Measurements from ENCODE around the gene NPM3. TPM values are rescaled to one million over a fixed set of nuclear protein-coding genes. Genes with fewer than 3 reads are reported as not detected.
"Not testable (repeated sequence)": the region's sequence is repeated elsewhere in the genome, so short reads cannot be mapped to it uniquely, and the experiment has no call there.

The NPM3 gene
- total and polyA plus RNA-seq, 5 donors from 2014 or later, result 3.1 to 7.3 (median 3.1) TPM

DNA sequence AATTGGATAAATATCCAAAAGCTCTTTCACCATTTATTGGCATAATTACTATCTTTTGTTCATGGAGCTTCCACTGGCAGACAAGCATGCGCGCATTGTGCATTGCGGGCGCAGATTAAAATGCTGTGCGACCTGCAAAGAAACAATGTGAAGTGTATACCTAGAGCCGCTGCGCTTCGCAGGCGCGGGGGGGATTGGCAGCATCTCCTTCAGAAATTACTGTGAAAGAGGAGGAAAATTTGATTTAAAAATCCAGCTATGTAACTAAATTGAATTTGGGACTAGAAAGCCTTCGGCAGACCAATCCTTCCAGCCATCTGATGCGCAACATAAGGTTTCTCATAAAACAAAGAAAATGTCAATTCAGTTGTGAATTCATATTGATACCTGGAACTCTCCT lies 10.3 kb upstream of the NPM3 start:
- no peak overlapping the region for H3K27ac Mint-ChIP-seq
- peaks cover 36% of the 10 kb centered on the region for H3K36me3 Mint-ChIP-seq
- H3K27ac ChIP-seq (ENCODE audit: insufficient read depth, low read length, poor library complexity, severe bottlenecking), result no peak overlapping the region
- H3K36me3 ChIP-seq (ENCODE audit: control insufficient read depth, insufficient read depth, low read length), result peaks cover 93% of the 10 kb centered on the region
- H3K4me1 Mint-ChIP-seq, result peaks cover 20 to 35% (median 23%) of the 10 kb centered on the region in 4 donors
- H3K4me3 ChIP-seq (ENCODE audit: low read depth, low read length), result no peak overlapping the region
- H3K9me3 ChIP-seq (ENCODE audit: control insufficient read depth in 2 of 2, low read length in 2 of 2), result no peaks in the 10 kb centered on the region
- H3K4me3 Mint-ChIP-seq, result no peak overlapping the region
- H3K27me3 ChIP-seq (ENCODE audit: control insufficient read depth, insufficient read depth, low read length), result no peaks in the 10 kb centered on the region
- ATAC-seq (ENCODE audit: low read depth in 2 of 2) (no peak), DNase-seq (no peak)
- H3K4me1 ChIP-seq (ENCODE audit: control insufficient read depth, insufficient read depth, low read length, poor library complexity, severe bottlenecking), result no peaks in the 10 kb centered on the region
- no peaks in the 10 kb centered on the region for H3K27me3 Mint-ChIP-seq
- no peaks in the 10 kb centered on the region for H3K9me3 Mint-ChIP-seq

DNA sequence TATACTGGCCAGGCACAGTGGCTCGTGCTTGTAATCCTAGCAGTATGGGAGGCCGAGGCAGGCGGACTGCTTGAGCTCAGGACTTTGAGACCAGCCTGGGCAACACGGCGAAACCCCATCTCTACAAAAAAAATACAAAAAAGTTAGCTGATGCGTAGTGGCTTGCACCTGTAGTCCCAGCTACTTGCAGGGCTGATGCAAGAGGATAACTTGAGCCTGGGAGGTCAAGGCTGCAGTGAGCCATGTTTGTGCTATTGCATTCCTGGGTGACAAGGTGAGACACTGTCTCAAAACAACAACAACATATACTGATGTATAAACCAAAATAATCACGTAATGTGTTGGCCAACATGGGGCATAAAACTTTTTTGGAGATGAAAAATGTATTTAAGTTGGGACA lies 6.4 kb upstream of the NPM3 start:
- no peak overlapping the region for H3K27ac ChIP-seq (ENCODE audit: insufficient read depth, low read length, poor library complexity, severe bottlenecking)
- no peaks in the 10 kb centered on the region for H3K9me3 Mint-ChIP-seq
- ATAC-seq (ENCODE audit: low read depth in 2 of 2) (no peak), DNase-seq (no peak)
- H3K4me1 ChIP-seq (ENCODE audit: control insufficient read depth, insufficient read depth, low read length, poor library complexity, severe bottlenecking), result peaks cover 2% of the 10 kb centered on the region
- H3K36me3 Mint-ChIP-seq, result peaks cover 33% of the 10 kb centered on the region
- no peaks in the 10 kb centered on the region for H3K9me3 ChIP-seq (ENCODE audit: control insufficient read depth in 2 of 2, low read length in 2 of 2)
- H3K4me3 ChIP-seq (ENCODE audit: low read depth, low read length), result no peak overlapping the region
- peaks cover 3 to 29% (median 17%) of the 10 kb centered on the region in 4 donors for H3K4me1 Mint-ChIP-seq
- peaks cover 87% of the 10 kb centered on the region for H3K36me3 ChIP-seq (ENCODE audit: control insufficient read depth, insufficient read depth, low read length)
- peak overlapping the region in 1 of 4 donors; percentile 27 for H3K4me3 Mint-ChIP-seq
- H3K27me3 Mint-ChIP-seq, result no peaks in the 10 kb centered on the region
- no peaks in the 10 kb centered on the region for H3K27me3 ChIP-seq (ENCODE audit: control insufficient read depth, insufficient read depth, low read length)
- peak overlapping the region in 1 of 3 donors; percentile 5 for H3K27ac Mint-ChIP-seq

- Mint-ChIP-seq H3K36me3 (peaks cover 29% of the 10 kb centered on the region), H3K27ac (peak overlapping the region in 1 of 3 donors; percentile 48), H3K4me1 (peaks cover 6 to 29% (median 19%) of the 10 kb centered on the region in 4 donors)
- not testable (repeated sequence) for ATAC-seq (ENCODE audit: low read depth in 2 of 2); H3K9me3 ChIP-seq (ENCODE audit: control insufficient read depth in 2 of 2, low read length in 2 of 2); DNase-seq; H3K27me3 ChIP-seq (ENCODE audit: control insufficient read depth, insufficient read depth, low read length); H3K4me3 ChIP-seq (ENCODE audit: low read depth, low read length); H3K27ac ChIP-seq (ENCODE audit: insufficient read depth, low read length, poor library complexity, severe bottlenecking); H3K4me3 Mint-ChIP-seq; H3K9me3 Mint-ChIP-seq; H3K4me1 ChIP-seq (ENCODE audit: control insufficient read depth, insufficient read depth, low read length, poor library complexity, severe bottlenecking); H3K27me3 Mint-ChIP-seq
- peaks cover 85% of the 10 kb centered on the region for H3K36me3 ChIP-seq (ENCODE audit: control insufficient read depth, insufficient read depth, low read length)
Observed at GRCh38 chr10:101789231-101789630, 6.0 kb upstream of the NPM3 start.

DNA sequence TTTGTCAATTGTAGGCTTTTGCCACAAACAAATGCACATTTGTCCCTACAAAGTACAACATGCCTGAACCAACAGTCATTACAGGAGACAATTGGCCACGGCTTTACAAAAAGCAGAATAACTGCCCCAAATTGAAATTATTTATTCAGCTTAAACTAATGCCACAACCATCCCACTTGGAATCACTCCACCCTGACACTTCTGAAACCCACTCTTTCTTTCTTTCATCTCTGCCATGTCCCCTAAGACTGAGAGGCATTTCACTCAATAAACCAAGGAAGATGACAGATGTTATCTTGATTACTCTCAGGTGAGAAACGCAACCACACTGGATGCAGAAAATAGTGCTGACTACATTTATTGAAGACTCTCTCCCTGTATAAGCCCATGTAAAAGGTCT lies 2.6 kb upstream of the NPM3 start:
- Histone ChIP-seq H3K27me3 (ENCODE audit: control insufficient read depth, insufficient read depth, low read length) (no peaks in the 10 kb centered on the region), H3K36me3 (ENCODE audit: control insufficient read depth, insufficient read depth, low read length) (peaks cover 55% of the 10 kb centered on the region), H3K4me3 (ENCODE audit: low read depth, low read length) (no peak overlapping the region), H3K9me3 (ENCODE audit: control insufficient read depth in 2 of 2, low read length in 2 of 2) (no peaks in the 10 kb centered on the region), H3K27ac (ENCODE audit: insufficient read depth, low read length, poor library complexity, severe bottlenecking) (peak overlapping the region; percentile 30), H3K4me1 (ENCODE audit: control insufficient read depth, insufficient read depth, low read length, poor library complexity, severe bottlenecking) (peaks cover 36% of the 10 kb centered on the region)
- no peak for DNase-seq
- Mint-ChIP-seq H3K4me3 (peak overlapping the region in 1 of 4 donors; percentile 50), H3K4me1 (peaks cover 17 to 56% (median 36%) of the 10 kb centered on the region in 4 donors), H3K36me3 (peaks cover 21% of the 10 kb centered on the region), H3K9me3 (no peaks in the 10 kb centered on the region), H3K27me3 (peaks cover 8% of the 10 kb centered on the region), H3K27ac (peak overlapping the region in 1 of 3 donors; percentile 45)
- ATAC-seq (ENCODE audit: low read depth in 2 of 2), result no peak

DNA sequence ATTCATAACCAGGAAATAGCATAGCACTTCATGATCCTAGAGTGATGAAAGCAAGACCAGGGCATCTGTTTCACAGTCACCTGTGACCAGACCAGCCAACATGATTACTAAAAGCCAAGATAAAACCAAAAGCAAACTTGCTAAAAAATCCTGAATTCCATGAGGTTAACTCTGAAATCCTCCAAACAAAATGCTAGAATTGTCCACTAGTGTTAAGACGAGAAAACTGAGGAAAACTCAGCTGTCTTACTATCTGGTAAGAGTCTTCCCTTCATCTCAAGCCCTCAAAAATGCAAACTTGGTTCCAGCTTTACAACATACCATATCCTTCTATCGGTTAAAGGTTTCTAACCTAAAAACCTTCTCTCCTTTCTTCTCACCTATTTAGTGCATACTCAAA lies 1.3 kb upstream of the NPM3 start:
- H3K27ac ChIP-seq (ENCODE audit: insufficient read depth, low read length, poor library complexity, severe bottlenecking), result peak overlapping the region; percentile 74

DNA sequence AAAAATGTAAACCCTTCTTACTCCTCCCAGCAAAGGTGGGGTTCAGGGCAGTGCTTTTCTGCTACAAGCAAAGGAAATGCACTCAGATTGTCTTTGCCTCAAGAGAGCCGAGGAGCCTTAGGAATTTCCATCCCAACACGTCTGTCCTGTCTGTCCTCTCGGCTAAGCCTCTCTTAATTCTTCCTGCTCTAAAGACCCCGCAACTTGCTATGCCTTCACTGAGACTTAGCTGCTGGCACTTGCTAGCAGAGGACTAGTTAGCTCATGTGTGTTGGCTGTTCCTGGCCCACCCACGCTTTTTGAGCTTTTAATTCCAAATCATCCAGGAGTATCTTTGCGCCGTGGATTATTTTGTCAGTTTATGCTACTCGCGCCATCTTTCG lies 481 bp upstream of the NPM3 start:
- Mint-ChIP-seq H3K36me3 (peaks cover 15% of the 10 kb centered on the region), H3K27me3 (peaks cover 16% of the 10 kb centered on the region), H3K4me3 (peak overlapping the region; percentile 96 to 100 (median 100)), H3K4me1 (peaks cover 17 to 75% (median 46%) of the 10 kb centered on the region in 4 donors), H3K27ac (peak overlapping the region; percentile 53 to 99 (median 95)), H3K9me3 (no peaks in the 10 kb centered on the region)
- peak overlapping the region; percentile 89 for H3K4me3 ChIP-seq (ENCODE audit: low read depth, low read length)
- no peak for DNase-seq
- H3K9me3 ChIP-seq (ENCODE audit: control insufficient read depth in 2 of 2, low read length in 2 of 2), result no peaks in the 10 kb centered on the region
- H3K36me3 ChIP-seq (ENCODE audit: control insufficient read depth, insufficient read depth, low read length), result peaks cover 35% of the 10 kb centered on the region
- H3K27me3 ChIP-seq (ENCODE audit: control insufficient read depth, insufficient read depth, low read length), result no peaks in the 10 kb centered on the region
- H3K27ac ChIP-seq (ENCODE audit: insufficient read depth, low read length, poor library complexity, severe bottlenecking), result peak overlapping the region; percentile 74
- peaks cover 56% of the 10 kb centered on the region for H3K4me1 ChIP-seq (ENCODE audit: control insufficient read depth, insufficient read depth, low read length, poor library complexity, severe bottlenecking)
- no peak for ATAC-seq (ENCODE audit: low read depth in 2 of 2)

More for the DNA sequence above, 1.3 kb upstream of the NPM3 start:
- H3K9me3 ChIP-seq (ENCODE audit: control insufficient read depth in 2 of 2, low read length in 2 of 2), result no peaks in the 10 kb centered on the region
- no peaks in the 10 kb centered on the region for H3K27me3 ChIP-seq (ENCODE audit: control insufficient read depth, insufficient read depth, low read length)
- Mint-ChIP-seq H3K4me1 (peaks cover 17 to 66% (median 40%) of the 10 kb centered on the region in 4 donors), H3K9me3 (no peaks in the 10 kb centered on the region), H3K4me3 (peak overlapping the region; percentile 96 to 100 (median 100)), H3K27ac (peak overlapping the region; percentile 86 to 99 (median 95)), H3K27me3 (peaks cover 9% of the 10 kb centered on the region), H3K36me3 (peaks cover 18% of the 10 kb centered on the region)
- H3K36me3 ChIP-seq (ENCODE audit: control insufficient read depth, insufficient read depth, low read length), result peaks cover 43% of the 10 kb centered on the region
- H3K4me1 ChIP-seq (ENCODE audit: control insufficient read depth, insufficient read depth, low read length, poor library complexity, severe bottlenecking), result peaks cover 48% of the 10 kb centered on the region
- DNase-seq (no peak), ATAC-seq (ENCODE audit: low read depth in 2 of 2) (no peak)
- peak overlapping the region; percentile 42 for H3K4me3 ChIP-seq (ENCODE audit: low read depth, low read length)

DNA sequence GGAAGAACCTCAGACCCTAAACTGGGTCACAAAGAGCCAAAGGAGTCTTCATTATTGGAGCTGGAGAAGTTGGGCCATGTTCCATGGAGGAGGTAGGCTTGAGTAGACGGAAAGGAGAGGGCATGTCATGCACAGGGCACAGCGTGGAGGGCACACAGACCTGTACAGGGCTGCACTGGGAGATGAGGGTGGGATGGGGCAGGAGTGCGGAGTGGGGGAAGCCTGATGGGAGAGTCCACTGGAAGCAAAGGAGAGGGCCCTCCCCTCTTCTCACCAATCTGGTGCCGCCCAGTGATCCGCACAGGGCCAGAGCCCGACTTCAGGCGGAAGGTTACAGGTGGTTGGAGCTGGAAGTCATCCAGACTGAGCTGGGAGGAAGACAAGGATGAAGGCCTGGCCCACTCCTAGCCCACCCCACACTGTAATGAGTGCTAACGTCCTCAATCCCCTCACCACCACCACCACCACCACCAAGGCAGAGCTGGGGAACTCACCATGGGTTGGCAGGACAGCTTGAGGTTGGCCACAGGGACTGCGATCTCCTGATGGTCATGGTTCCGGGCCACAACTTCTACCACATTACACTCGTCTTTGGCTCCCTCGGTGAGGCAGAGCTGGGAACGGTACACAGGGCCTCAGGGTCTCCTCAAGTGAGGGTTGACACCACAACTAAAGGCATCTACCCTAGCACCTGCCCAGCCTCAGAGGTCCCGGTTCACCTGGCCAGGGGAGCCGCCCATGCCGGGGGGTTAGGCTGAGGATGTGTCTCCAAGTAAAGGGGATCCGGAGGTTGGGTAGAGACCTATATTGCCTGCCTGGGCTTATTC lies 1.0 kb downstream of the NPM3 start:
- peaks cover 17 to 77% (median 46%) of the 10 kb centered on the region in 4 donors for H3K4me1 Mint-ChIP-seq
- H3K27me3 ChIP-seq (ENCODE audit: control insufficient read depth, insufficient read depth, low read length), result peaks cover 9% of the 10 kb centered on the region
- peak overlapping the region; percentile 96 to 100 (median 100) for H3K4me3 Mint-ChIP-seq
- H3K36me3 Mint-ChIP-seq, result peaks cover 10% of the 10 kb centered on the region
- no peak overlapping the region for H3K27ac ChIP-seq (ENCODE audit: insufficient read depth, low read length, poor library complexity, severe bottlenecking)
- peaks cover 29% of the 10 kb centered on the region for H3K27me3 Mint-ChIP-seq
- H3K4me3 ChIP-seq (ENCODE audit: low read depth, low read length), result peak overlapping the region; percentile 89
- no peaks in the 10 kb centered on the region for H3K9me3 ChIP-seq (ENCODE audit: control insufficient read depth in 2 of 2, low read length in 2 of 2)
- peaks cover 24% of the 10 kb centered on the region for H3K36me3 ChIP-seq (ENCODE audit: control insufficient read depth, insufficient read depth, low read length)
- ATAC-seq (ENCODE audit: low read depth in 2 of 2), result no peak
- no peak for DNase-seq
- peaks cover 58% of the 10 kb centered on the region for H3K4me1 ChIP-seq (ENCODE audit: control insufficient read depth, insufficient read depth, low read length, poor library complexity, severe bottlenecking)
- no peaks in the 10 kb centered on the region for H3K9me3 Mint-ChIP-seq
- H3K27ac Mint-ChIP-seq, result peak overlapping the region; percentile 2 to 83 (median 60)

DNA sequence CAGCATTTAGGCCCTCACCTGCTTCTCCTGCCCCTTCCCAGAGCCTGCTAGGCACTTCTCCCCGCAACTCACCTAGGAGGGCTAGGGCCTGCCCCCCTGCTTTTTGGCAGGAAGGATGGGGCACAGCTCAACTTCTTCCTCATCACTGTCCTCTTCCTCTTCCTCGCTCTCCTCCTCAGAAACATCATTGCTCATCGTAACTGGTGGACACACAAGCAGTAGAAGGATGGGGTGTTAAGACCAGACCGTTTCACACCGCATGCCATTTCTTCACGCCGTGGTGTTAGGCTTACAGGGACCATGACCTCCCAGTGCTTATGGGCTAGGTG lies 1.6 kb downstream of the NPM3 start:
- peaks cover 17 to 80% (median 46%) of the 10 kb centered on the region in 4 donors for H3K4me1 Mint-ChIP-seq
- H3K27ac Mint-ChIP-seq, result peak overlapping the region; percentile 2 to 83 (median 60)
- H3K27me3 ChIP-seq (ENCODE audit: control insufficient read depth, insufficient read depth, low read length), result peaks cover 11% of the 10 kb centered on the region
- DNase-seq, result no peak
- H3K27ac ChIP-seq (ENCODE audit: insufficient read depth, low read length, poor library complexity, severe bottlenecking), result no peak overlapping the region
- no peak for ATAC-seq (ENCODE audit: low read depth in 2 of 2)
- peaks cover 7% of the 10 kb centered on the region for H3K36me3 Mint-ChIP-seq
- no peak overlapping the region for H3K4me3 ChIP-seq (ENCODE audit: low read depth, low read length)
- H3K36me3 ChIP-seq (ENCODE audit: control insufficient read depth, insufficient read depth, low read length), result peaks cover 19% of the 10 kb centered on the region
- peak overlapping the region; percentile 71 to 96 (median 82) for H3K4me3 Mint-ChIP-seq
- peaks cover 34% of the 10 kb centered on the region for H3K27me3 Mint-ChIP-seq
- no peaks in the 10 kb centered on the region for H3K9me3 Mint-ChIP-seq
- peaks cover 57% of the 10 kb centered on the region for H3K4me1 ChIP-seq (ENCODE audit: control insufficient read depth, insufficient read depth, low read length, poor library complexity, severe bottlenecking)
- no peaks in the 10 kb centered on the region for H3K9me3 ChIP-seq (ENCODE audit: control insufficient read depth in 2 of 2, low read length in 2 of 2)

All from CD4-positive, CD25-positive, alpha-beta regulatory T cell (primary cell).